ENCODE results near the gene ZNF786. TPM values are rescaled to one million over a fixed set of nuclear protein-coding genes. Genes with fewer than 3 reads are reported as not detected.

ZNF786 gene
- total and polyA plus RNA-seq, 9 of the 15 experiments (the other 6 are each of a cell fraction or from before 2014, with no cell fraction given): 0.31 to 5.4 (median 3.0) TPM

GRCh38 chr7:149125189-149125862 lies 34.8 kb upstream of the ZNF786 start (continued):
- TF ChIP-seq, protein P1, sequence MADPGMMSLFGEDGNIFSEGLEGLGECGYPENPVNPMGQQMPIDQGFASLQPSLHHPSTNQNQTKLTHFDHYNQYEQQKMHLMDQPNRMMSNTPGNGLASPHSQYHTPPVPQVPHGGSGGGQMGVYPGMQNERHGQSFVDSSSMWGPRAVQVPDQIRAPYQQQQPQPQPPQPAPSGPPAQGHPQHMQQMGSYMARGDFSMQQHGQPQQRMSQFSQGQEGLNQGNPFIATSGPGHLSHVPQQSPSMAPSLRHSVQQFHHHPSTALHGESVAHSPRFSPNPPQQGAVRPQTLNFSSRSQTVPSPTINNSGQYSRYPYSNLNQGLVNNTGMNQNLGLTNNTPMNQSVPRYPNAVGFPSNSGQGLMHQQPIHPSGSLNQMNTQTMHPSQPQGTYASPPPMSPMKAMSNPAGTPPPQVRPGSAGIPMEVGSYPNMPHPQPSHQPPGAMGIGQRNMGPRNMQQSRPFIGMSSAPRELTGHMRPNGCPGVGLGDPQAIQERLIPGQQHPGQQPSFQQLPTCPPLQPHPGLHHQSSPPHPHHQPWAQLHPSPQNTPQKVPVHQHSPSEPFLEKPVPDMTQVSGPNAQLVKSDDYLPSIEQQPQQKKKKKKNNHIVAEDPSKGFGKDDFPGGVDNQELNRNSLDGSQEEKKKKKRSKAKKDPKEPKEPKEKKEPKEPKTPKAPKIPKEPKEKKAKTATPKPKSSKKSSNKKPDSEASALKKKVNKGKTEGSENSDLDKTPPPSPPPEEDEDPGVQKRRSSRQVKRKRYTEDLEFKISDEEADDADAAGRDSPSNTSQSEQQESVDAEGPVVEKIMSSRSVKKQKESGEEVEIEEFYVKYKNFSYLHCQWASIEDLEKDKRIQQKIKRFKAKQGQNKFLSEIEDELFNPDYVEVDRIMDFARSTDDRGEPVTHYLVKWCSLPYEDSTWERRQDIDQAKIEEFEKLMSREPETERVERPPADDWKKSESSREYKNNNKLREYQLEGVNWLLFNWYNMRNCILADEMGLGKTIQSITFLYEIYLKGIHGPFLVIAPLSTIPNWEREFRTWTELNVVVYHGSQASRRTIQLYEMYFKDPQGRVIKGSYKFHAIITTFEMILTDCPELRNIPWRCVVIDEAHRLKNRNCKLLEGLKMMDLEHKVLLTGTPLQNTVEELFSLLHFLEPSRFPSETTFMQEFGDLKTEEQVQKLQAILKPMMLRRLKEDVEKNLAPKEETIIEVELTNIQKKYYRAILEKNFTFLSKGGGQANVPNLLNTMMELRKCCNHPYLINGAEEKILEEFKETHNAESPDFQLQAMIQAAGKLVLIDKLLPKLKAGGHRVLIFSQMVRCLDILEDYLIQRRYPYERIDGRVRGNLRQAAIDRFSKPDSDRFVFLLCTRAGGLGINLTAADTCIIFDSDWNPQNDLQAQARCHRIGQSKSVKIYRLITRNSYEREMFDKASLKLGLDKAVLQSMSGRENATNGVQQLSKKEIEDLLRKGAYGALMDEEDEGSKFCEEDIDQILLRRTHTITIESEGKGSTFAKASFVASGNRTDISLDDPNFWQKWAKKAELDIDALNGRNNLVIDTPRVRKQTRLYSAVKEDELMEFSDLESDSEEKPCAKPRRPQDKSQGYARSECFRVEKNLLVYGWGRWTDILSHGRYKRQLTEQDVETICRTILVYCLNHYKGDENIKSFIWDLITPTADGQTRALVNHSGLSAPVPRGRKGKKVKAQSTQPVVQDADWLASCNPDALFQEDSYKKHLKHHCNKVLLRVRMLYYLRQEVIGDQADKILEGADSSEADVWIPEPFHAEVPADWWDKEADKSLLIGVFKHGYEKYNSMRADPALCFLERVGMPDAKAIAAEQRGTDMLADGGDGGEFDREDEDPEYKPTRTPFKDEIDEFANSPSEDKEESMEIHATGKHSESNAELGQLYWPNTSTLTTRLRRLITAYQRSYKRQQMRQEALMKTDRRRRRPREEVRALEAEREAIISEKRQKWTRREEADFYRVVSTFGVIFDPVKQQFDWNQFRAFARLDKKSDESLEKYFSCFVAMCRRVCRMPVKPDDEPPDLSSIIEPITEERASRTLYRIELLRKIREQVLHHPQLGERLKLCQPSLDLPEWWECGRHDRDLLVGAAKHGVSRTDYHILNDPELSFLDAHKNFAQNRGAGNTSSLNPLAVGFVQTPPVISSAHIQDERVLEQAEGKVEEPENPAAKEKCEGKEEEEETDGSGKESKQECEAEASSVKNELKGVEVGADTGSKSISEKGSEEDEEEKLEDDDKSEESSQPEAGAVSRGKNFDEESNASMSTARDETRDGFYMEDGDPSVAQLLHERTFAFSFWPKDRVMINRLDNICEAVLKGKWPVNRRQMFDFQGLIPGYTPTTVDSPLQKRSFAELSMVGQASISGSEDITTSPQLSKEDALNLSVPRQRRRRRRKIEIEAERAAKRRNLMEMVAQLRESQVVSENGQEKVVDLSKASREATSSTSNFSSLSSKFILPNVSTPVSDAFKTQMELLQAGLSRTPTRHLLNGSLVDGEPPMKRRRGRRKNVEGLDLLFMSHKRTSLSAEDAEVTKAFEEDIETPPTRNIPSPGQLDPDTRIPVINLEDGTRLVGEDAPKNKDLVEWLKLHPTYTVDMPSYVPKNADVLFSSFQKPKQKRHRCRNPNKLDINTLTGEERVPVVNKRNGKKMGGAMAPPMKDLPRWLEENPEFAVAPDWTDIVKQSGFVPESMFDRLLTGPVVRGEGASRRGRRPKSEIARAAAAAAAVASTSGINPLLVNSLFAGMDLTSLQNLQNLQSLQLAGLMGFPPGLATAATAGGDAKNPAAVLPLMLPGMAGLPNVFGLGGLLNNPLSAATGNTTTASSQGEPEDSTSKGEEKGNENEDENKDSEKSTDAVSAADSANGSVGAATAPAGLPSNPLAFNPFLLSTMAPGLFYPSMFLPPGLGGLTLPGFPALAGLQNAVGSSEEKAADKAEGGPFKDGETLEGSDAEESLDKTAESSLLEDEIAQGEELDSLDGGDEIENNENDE (IDR thresholded peaks at IDR 0.05; ENCODE audit: low read depth, low read length): peak; percentile 95
- TF ChIP-seq SMARCE1 (IDR thresholded peaks at IDR 0.05) (0 out of 2 replicates have a peak, but pooled peaks have one; percentile 39), HDAC6 (IDR thresholded peaks at IDR 0.05; ENCODE audit: low read depth, low read length) (peak; percentile 26; the same call in 1 of the 2 replicates), YY1 (IDR thresholded peaks at IDR 0.05; ENCODE audit: borderline replicate concordance in 1 of 3, control insufficient read depth in 1 of 3, extremely low read depth in 1 of 3, insufficient read depth in 3 of 3, insufficient read length in 1 of 3, insufficient replicate concordance in 2 of 3, low read depth in 1 of 3, low read length in 2 of 3) (no peak), ZNF124 (CRISPR knock-in tag; IDR thresholded peaks at IDR 0.05) (no peak), BRD4 (IDR thresholded peaks at IDR 0.05) (peak; percentile 14; the same call in 1 of the 2 replicates), HINFP (tag; conservative IDR thresholded peaks at IDR 0.05; ENCODE audit: low read depth) (0 out of 2 replicates have a peak, but pooled peaks have one; percentile 10)
- TF ChIP-seq, protein P2, sequence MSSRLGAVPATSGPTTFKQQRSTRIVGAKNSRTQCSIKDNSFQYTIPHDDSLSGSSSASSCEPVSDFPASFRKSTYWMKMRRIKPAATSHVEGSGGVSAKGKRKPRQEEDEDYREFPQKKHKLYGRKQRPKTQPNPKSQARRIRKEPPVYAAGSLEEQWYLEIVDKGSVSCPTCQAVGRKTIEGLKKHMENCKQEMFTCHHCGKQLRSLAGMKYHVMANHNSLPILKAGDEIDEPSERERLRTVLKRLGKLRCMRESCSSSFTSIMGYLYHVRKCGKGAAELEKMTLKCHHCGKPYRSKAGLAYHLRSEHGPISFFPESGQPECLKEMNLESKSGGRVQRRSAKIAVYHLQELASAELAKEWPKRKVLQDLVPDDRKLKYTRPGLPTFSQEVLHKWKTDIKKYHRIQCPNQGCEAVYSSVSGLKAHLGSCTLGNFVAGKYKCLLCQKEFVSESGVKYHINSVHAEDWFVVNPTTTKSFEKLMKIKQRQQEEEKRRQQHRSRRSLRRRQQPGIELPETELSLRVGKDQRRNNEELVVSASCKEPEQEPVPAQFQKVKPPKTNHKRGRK (tag; IDR thresholded peaks at IDR 0.05): peak; percentile 73; the same call in 1 of the 2 replicates
